NAMALWA (cell line): ENCODE results near the gene ZSWIM6.

ENCODE experiments used
- DNase-seq: peaks from one replicate; pipeline ENCODE4 v3.0.0-alpha.2; 2015; ENCODE audit warnings: low spot score

Gene ZSWIM6

GRCh38 chr5:61549530-61549929 is 217.5 kb downstream of the ZSWIM6 start:
- no peak for DNase-seq

GRCh38 chr5:61551637-61552313 is 219.7 kb downstream of the ZSWIM6 start:
- DNase-seq: no peak

DNA sequence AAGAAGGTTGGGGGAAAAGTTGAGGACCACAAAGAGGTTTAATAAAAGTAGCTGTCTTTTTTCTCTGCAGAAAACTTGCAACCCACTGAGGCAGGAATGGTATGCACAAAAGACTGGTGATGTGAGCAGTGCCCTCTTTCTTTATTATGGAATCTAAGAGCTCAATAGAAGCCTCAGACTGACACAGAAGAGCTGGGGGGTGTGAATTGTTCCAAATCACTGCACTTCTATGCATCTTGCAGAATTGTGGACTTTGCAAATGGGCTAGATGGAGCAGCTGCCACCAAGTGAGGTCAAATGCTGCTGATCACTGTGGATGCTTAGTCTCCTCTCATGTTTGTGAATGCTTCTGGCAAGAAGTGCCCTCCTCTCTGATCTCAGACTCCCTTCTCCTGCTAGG is 227.1 kb downstream of the ZSWIM6 start:
- DNase-seq: no peak

DNA sequence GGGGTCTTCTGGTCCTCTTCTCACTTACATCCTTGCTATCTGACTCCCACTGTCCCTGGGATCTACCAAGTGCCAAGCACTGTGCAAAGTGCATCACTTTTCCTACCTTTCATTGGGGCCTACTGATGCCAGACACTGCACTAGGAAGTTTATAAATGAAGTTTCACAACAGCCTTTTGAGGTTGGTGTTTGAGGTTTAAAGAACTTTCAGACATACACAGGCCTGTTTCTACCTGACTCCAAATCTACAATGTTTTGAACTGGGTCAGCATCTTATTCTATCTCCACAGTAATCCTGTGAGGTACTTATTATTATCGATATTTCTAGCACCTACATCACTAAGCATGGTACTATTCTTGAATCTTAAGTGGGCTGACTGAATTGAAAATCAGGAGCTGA is 227.7 kb downstream of the ZSWIM6 start:
- no peak for DNase-seq

DNA sequence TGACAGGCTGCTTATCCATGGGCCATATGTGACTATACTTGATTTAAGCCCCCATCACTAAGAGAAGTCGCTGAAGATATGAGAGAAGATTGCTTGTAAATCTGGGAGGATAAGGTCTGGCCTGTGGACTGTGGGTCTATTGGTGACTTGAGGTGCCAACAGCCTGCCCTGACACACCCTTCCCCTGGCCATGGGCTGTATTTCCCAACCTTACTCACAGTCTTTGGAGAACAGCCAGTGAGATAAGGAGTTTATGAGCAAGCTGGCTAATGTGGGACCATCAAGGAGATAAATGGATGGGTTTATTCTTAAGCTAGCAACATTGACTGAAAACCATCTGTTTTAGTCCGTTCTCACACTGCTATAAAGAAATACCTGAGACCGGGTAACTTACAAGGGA is 231.3 kb downstream of the ZSWIM6 start:
- no peak for DNase-seq

- DNase-seq: no peak
Observed at GRCh38 chr5:61567337-61567736, 235.3 kb downstream of the ZSWIM6 start.

GRCh38 chr5:61569353-61569752 is 237.3 kb downstream of the ZSWIM6 start:
- no peak for DNase-seq

GRCh38 chr5:61570767-61571166 is 238.7 kb downstream of the ZSWIM6 start:
- DNase-seq: no peak

DNA sequence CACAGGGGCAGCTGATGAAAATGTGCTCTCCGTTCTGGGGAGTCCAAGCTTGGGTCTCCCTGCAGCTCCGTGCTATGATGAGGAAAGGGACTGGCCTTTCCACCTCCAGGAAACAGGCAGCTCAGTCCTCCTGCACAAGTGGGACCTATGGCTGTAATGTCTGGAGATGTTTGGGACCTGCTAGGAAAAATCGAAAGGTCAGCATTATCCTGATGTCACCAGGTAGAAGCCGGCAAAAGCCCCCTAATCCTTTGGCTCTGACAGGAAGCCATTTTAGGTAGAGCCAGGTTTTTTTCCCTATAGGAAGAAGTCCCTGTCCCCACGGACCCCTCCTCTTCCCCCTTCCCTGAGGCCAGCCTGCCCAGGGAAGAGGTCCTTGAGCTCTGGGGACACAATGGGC is 240.9 kb downstream of the ZSWIM6 start:
- DNase-seq: no peak

- no peak for DNase-seq
Observed at GRCh38 chr5:61575103-61575502, 243.0 kb downstream of the ZSWIM6 start.

DNA sequence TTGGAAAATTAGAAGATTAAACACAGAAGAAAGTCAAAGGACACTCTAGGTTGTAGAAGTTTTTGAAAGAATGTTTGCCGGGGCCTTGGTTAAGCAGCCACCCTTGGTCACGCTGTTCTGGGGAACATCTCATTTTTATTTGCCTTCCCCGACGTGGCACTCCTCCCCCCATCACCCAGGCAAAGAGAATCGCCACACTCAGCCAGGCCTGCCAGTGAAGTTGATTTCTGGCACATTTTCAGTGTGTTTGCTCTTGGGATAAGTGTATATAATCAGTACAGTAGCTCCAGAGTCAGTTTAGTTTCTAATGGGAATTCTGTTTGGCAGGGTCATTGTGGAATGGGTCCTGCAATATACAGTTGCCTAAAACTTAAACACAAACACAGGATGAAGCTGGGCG is 243.5 kb downstream of the ZSWIM6 start:
- DNase-seq: no peak

DNA sequence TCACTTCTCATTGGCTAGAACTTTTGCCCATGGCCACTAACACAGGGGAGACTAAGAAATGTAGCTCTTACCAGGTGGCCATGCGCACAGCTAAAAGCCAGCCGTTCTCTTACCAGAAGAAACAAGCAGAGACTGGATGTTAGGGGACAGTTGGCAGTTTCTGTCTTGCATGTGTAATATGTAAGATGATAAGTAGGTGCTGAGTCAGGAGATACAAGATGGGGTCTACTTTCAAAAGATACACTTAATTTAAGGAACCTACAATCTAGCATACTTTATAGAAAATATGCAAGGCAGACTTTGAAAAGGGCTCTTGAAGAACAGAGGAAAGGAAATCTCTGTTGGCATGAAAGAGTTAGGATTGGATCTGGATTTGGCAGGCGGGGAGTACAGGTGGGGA is 244.5 kb downstream of the ZSWIM6 start:
- no peak for DNase-seq

- no peak for DNase-seq
Observed at GRCh38 chr5:61578858-61579503, 246.9 kb downstream of the ZSWIM6 start.

DNA sequence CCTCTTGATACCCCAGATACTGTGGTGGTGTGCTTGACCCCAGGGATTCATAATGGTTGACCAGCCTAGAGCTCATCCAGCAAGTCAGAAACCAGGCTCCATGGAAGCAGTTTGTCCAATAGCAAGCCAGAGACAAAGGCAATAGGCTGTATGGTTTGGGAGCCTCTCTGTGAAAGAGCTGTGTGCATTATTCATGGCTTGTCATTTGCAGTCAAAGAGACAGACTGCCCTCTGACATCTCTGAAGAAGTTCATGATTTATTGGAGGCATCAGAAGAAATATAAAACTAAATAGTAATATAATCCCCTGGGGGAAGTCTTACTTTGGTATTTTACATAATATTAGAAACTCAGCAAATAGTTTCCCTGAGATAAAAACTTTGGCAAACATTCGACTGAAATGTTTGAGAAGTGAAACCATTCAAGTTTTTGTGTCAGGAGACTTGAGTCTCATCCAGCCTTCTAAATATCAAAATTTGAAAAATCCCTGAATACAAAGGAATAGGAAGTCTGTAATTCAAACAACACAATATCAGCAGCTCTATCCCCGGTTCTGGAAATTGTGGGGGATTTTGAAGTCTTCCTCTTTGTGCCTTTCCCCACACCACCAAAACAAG is 250.3 kb downstream of the ZSWIM6 start:
- DNase-seq: no peak

DNA sequence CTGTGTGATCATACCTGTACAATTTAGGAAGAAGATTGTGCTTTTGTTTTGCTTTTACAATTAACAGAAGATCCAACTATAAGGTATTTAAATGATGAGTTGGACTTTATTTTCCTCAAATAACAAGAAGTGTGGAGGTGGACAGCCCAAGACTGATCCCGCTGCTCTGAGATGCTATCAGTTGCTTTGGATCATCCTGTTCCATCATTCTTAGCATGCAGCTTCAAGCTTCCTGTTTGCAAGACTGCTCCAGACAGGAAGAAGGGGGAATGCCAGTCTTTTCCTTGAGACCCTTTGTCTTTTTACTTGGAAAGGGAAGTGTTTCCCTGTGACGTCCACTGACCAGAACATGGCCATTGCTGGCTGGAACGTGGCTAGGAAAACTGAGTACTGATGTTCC is 250.8 kb downstream of the ZSWIM6 start:
- no peak for DNase-seq

DNA sequence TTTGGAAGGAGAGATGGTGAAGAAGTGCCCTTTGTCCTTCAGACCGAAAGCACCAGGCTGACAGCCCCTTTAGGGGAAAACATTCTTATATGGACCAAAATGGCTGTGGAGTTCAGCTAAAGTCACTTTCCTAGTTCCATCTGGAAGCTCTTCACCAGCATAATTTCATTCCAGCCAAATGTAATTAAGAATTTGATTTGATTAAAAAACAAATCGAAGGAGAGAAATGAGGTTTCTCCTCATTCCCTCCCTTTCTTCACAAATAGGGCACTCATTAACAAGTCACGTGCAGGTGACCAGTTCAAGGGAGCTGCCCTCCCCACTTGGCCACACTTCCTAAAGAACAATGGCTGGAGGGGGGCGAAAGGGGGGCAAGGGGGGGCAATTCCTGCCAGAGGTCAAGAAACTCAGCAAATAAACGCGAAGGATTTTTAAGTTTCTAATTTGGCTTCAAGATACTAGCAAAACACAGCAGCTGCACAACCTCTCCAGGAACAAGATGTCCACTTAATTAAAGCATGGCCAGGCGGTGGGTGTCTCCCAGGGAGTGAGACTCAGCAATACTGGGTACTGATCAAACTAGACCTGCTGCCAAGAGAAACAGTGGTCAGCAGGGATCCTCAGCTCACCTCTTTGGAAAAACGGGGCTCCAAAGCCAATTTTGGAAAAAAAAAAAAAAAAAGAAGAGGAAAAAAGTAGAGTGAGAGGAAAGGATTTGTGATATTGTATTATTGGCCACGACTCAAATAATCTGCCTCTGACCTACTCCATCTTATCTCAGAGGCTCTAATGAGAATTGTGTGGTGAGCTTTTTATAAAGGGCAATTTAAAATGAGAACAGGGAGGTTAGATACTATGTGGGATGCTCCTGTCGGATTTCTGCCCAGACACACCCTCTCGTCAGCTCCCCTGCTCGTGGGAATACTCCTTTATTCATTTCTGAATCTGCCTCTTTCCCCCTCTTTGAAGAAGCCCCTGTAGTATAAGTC is 254.3 kb downstream of the ZSWIM6 start:
- no peak for DNase-seq

GRCh38 chr5:61587125-61587524 is 255.1 kb downstream of the ZSWIM6 start:
- no peak for DNase-seq

DNA sequence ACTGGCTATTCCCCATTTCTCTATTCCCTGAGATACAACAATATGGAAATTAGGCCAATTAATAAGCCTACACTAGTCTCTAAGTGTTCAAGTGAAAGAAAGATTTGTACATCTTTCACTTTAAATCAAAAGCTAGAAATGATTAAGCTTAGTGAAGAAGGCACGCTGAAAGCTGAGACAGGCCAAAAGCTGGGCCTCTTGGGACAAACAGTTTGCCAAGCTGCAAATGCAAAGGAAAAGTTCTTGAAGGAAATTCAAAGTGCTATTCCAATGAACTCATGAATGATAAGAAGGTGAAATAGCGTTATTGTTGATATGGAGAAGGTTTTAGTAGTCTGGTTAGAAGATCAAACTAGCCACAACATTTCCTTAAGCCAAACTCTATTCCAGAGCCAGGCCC is 256.2 kb downstream of the ZSWIM6 start:
- DNase-seq: no peak

GRCh38 chr5:61589946-61590345 is 257.9 kb downstream of the ZSWIM6 start:
- no peak for DNase-seq

DNA sequence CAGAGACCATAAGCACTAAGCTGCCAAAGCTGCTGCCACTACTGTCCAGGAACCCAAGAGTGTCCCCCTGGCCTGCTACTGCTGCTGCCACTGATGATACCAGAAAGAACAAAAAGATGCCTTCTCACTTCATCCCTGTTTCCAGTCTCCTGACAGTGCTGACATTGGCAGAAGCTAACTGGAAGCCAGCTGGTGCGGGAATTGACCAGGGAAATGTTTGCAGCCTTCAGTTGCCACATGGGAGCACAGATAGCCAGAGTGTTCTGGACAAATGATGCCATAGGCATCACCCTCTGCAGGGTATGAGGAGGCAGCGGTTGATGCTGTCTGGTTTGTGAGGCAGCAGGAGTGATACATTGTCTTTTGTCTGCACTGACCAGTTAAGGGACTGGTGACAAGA is 258.4 kb downstream of the ZSWIM6 start:
- no peak for DNase-seq

DNA sequence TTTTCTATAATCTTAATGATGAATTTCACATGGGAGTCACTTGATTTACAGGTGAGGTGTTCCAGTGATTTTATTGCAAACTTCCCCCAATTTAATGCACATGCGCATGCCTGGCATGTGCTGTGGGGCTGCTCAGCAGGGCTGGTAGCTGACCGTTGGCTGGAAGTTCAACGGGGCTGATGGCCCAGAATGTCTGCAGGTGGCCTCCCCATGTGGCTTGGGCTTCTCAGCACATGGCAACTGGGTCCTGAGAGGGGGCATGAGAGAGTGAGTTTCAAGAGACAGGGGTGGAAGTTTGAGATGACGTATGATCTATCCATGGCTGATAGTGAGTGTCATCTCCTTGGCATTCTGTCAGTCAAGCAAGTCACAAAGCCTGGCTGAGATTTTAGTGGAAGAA is 259.8 kb downstream of the ZSWIM6 start:
- no peak for DNase-seq

DNA sequence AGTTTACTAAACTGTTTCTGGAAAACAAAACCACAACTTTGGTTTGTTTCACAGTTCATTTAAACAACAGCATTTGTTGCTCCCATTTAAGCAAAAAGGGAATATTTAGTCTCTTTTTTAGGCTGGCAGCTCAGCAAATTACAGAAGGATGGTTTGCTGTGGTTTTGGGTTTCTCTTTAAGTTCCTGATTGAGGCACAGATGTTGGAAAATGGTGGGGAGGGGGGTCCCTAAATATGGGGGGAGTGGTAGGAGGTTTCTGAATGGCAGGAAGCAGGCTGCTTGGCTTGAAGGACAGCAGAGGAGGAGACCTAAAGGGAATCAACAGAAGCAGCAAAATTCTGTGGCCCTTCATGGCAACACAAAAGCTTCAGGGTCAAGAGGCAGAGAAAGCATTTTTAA is 263.4 kb downstream of the ZSWIM6 start:
- DNase-seq: no peak
